H1 (cell line): ENCODE measurements around the gene AIFM2. TPM values are rescaled to one million over a fixed set of nuclear protein-coding genes. Genes with fewer than 3 reads are reported as not detected.
A peak's percentile ranks its signal among the peaks of the same experiment; 100 is the strongest.

Source experiments
- BRCA1 ChIP-seq: IDR thresholded peaks from 2 replicates; pipeline ENCODE4 v1.6.1; 2012; ENCODE audit warnings: low read depth, low read length, improper control_type of control experiment
- CREB1 ChIP-seq: IDR thresholded peaks from 2 replicates; pipeline ENCODE4 v1.6.1; 2012; ENCODE audit warnings: inconsistent platforms
- KDM4A ChIP-seq: IDR thresholded peaks from one replicate; pipeline ENCODE4 v1.7.1; 2012; ENCODE audit warnings: low read depth, mild to moderate bottlenecking, moderate library complexity, low read length, inconsistent platforms; ENCODE audit not compliant: severe bottlenecking
- KDM5A ChIP-seq: fragments of 200-600 bp; IDR thresholded peaks from 2 replicates; pipeline ENCODE4 v1.7.1; 2012; ENCODE audit warnings: mild to moderate bottlenecking, low read length, inconsistent platforms, mixed read lengths
- MAFK ChIP-seq: IDR thresholded peaks from 2 replicates; pipeline ENCODE4 v1.6.1; 2012; ENCODE audit warnings: low read depth, mild to moderate bottlenecking, improper control_type of control experiment, low read length
- NANOG ChIP-seq: IDR thresholded peaks from 2 replicates; pipeline ENCODE4 v1.6.1; 2011; ENCODE audit warnings: low read length, low read depth, mild to moderate bottlenecking, inconsistent platforms; ENCODE audit not compliant: insufficient read depth, poor library complexity, severe bottlenecking
- RBBP5 ChIP-seq: IDR thresholded peaks from 2 replicates; pipeline ENCODE4 v1.7.1; 2012; ENCODE audit warnings: low read depth, mild to moderate bottlenecking, inconsistent platforms, low read length, moderate library complexity, borderline replicate concordance
- RFX5 ChIP-seq: IDR thresholded peaks from 2 replicates; pipeline ENCODE4 v1.6.1; 2011; ENCODE audit warnings: low read depth, low read length, improper control_type of control experiment, borderline replicate concordance
- RNF2 ChIP-seq: fragments of 200-900, 300-1000 bp; sonication (generic); IDR thresholded peaks from 2 replicates; pipeline ENCODE4 v1.7.1; 2016; ENCODE audit warnings: borderline replicate concordance, low read depth, mild to moderate bottlenecking, antibody characterized with exemption, low read length; ENCODE audit not compliant: poor library complexity, severe bottlenecking; ENCODE audit errors: missing control alignments
- RXRA ChIP-seq: IDR thresholded peaks from 2 replicates; pipeline ENCODE4 v1.6.1; 2011; ENCODE audit warnings: low read depth, mild to moderate bottlenecking, low read length, moderate library complexity; ENCODE audit not compliant: insufficient read depth
- SIX5 ChIP-seq: IDR thresholded peaks from 2 replicates; pipeline ENCODE4 v1.6.1; 2011; ENCODE audit warnings: mild to moderate bottlenecking, low read depth, low read length
- TBP ChIP-seq: IDR thresholded peaks from 2 replicates; pipeline ENCODE4 v1.6.1; 2011; ENCODE audit warnings: low read depth, low read length, improper control_type of control experiment
- YY1 ChIP-seq: IDR thresholded peaks from 2 replicates; pipeline ENCODE4 v1.6.1; 2011; ENCODE audit warnings: low read depth, mild to moderate bottlenecking, low read length
- polyA plus RNA-seq, 7 experiments: library from polyadenylated mRNA; depleted of rRNA in 3 of 7; stranded (reverse) in 5 of 7; unstranded in 2 of 7; fragments of >200 nt in 5 of 7; fragments of 200-250 nt in 2 of 7; gene quantifications; 1 replicate in 5 of 7; 2 replicates in 1 of 7; 4 replicates in 1 of 7; pipeline versions ENCODE4 v1.2.1 to v1.2.3, GENCODE V29; 2011 to 2013; ENCODE audit warnings: missing spikeins in 2 of 7, mixed read lengths in 2 of 7
- total RNA-seq: library from RNA; stranded (reverse); fragmentation: NEBNext Ultra II Directional; extraction: Animal tissue kit (Norgen Biotek cat#: 25700); gene quantifications from 2 replicates; pipeline ENCODE4 v1.2.1, GENCODE V29; 2021

The AIFM2 gene
- total and polyA plus RNA-seq, 2 of the 8 experiments (the other 6 are each of a cell fraction or from before 2014, with no cell fraction given) = 4.0 TPM

- TF ChIP-seq RXRA (no peak), KDM4A (no peak), CREB1 (peak; percentile 78), TBP (no peak), YY1 (0 out of 2 replicates have a peak, but pooled peaks have one; percentile 49), RNF2 (no peak), KDM5A (no peak), BRCA1 (no peak), SIX5 (no peak), MAFK (no peak), RFX5 (no peak), RBBP5 (no peak), NANOG (no peak)
Observed at GRCh38 chr10:70106958-70107791, 25.4 kb downstream of the AIFM2 start (continued).
